ENCODE results near the gene SMIM43.
"Not testable (repeated sequence)": the region's sequence is repeated elsewhere in the genome, so short reads cannot be mapped to it uniquely, and the experiment has no call there.

SMIM43 gene

GRCh38 chr4:121778991-121779628 lies 14.1 kb upstream of the SMIM43 start:
- no peak for DNase-seq

GRCh38 chr4:121777625-121778024 lies 12.7 kb upstream of the SMIM43 start:
- DNase-seq, result no peak

- no peak for DNase-seq
These were observed 11.8 kb upstream of the SMIM43 start for GRCh38 chr4:121776610-121777401.

GRCh38 chr4:121773883-121774282 lies 8.9 kb upstream of the SMIM43 start:
- no peak for DNase-seq

- no peak for DNase-seq
These were observed 6.9 kb upstream of the SMIM43 start for GRCh38 chr4:121771869-121772268.

GRCh38 chr4:121769341-121769740 lies 4.4 kb upstream of the SMIM43 start:
- DNase-seq, result no peak

GRCh38 chr4:121767166-121767565 lies 2.2 kb upstream of the SMIM43 start:
- DNase-seq, result no peak

GRCh38 chr4:121765971-121766538 lies 1.1 kb upstream of the SMIM43 start:
- no peak for DNase-seq

- no peak for DNase-seq
These were observed 373 bp upstream of the SMIM43 start for GRCh38 chr4:121765368-121765705.

GRCh38 chr4:121764303-121764701 lies 662 bp downstream of the SMIM43 start:
- DNase-seq, result no peak

GRCh38 chr4:121760205-121760604 lies 4.8 kb downstream of the SMIM43 start:
- no peak for DNase-seq

- no peak for DNase-seq
These were observed 5.9 kb downstream of the SMIM43 start for GRCh38 chr4:121758925-121759568.

- not testable (repeated sequence) for DNase-seq
These were observed 12.8 kb downstream of the SMIM43 start for GRCh38 chr4:121752142-121752541.

GRCh38 chr4:121749225-121749624 lies 15.7 kb downstream of the SMIM43 start:
- no peak for DNase-seq

GRCh38 chr4:121742794-121743193 lies 22.2 kb downstream of the SMIM43 start:
- no peak for DNase-seq

GRCh38 chr4:121741751-121742150 lies 23.2 kb downstream of the SMIM43 start:
- no peak for DNase-seq

GRCh38 chr4:121740796-121741409 lies 24.1 kb downstream of the SMIM43 start:
- DNase-seq, result no peak

- no peak for DNase-seq
These were observed 25.4 kb downstream of the SMIM43 start for GRCh38 chr4:121739575-121739974.

GRCh38 chr4:121738780-121739535 lies 26.0 kb downstream of the SMIM43 start:
- DNase-seq, result no peak

- DNase-seq, result no peak
These were observed 27.0 kb downstream of the SMIM43 start for GRCh38 chr4:121737846-121738554.

GRCh38 chr4:121736735-121737351 lies 28.1 kb downstream of the SMIM43 start:
- no peak for DNase-seq

All from NCI-H1436 treated with DMSO at 0.1 percent for 48 hours (cell line).